ENCODE results near the gene GTF2H1. TPM values are rescaled to one million over a fixed set of nuclear protein-coding genes. Genes with fewer than 3 reads are reported as not detected.

The GTF2H1 gene
- total RNA-seq, 1 donor from 2014 or later, result 57.1 TPM

GRCh38 chr11:18288911-18289310, 33.5 kb upstream of the GTF2H1 start:
- Mint-ChIP-seq H3K4me1 (ENCODE audit: low read depth) (no peaks in the 10 kb centered on the region), H3K9me3 (ENCODE audit: low read depth) (no peaks in the 10 kb centered on the region), H3K27me3 (ENCODE audit: low read depth) (no peaks in the 10 kb centered on the region), H3K4me3 (ENCODE audit: unreplicated experiment) (no peak overlapping the region), H3K36me3 (ENCODE audit: low read depth) (peaks cover 47% of the 10 kb centered on the region), H3K27ac (ENCODE audit: unreplicated experiment) (no peak overlapping the region)
- no peak for DNase-seq (ENCODE audit: low spot score)
- TF ChIP-seq, protein P1, sequence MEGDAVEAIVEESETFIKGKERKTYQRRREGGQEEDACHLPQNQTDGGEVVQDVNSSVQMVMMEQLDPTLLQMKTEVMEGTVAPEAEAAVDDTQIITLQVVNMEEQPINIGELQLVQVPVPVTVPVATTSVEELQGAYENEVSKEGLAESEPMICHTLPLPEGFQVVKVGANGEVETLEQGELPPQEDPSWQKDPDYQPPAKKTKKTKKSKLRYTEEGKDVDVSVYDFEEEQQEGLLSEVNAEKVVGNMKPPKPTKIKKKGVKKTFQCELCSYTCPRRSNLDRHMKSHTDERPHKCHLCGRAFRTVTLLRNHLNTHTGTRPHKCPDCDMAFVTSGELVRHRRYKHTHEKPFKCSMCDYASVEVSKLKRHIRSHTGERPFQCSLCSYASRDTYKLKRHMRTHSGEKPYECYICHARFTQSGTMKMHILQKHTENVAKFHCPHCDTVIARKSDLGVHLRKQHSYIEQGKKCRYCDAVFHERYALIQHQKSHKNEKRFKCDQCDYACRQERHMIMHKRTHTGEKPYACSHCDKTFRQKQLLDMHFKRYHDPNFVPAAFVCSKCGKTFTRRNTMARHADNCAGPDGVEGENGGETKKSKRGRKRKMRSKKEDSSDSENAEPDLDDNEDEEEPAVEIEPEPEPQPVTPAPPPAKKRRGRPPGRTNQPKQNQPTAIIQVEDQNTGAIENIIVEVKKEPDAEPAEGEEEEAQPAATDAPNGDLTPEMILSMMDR (IDR thresholded peaks at IDR 0.05), result no peak

- Mint-ChIP-seq H3K27me3 (ENCODE audit: low read depth) (no peaks in the 10 kb centered on the region), H3K27ac (ENCODE audit: unreplicated experiment) (no peak overlapping the region), H3K9me3 (ENCODE audit: low read depth) (no peaks in the 10 kb centered on the region), H3K4me3 (ENCODE audit: unreplicated experiment) (no peak overlapping the region), H3K36me3 (ENCODE audit: low read depth) (peaks cover 53% of the 10 kb centered on the region), H3K4me1 (ENCODE audit: low read depth) (peaks cover 3% of the 10 kb centered on the region)
- DNase-seq (ENCODE audit: low spot score), result no peak
- TF ChIP-seq, protein P1 (IDR thresholded peaks at IDR 0.05), result no peak
Observed at GRCh38 chr11:18294862-18295261, 27.5 kb upstream of the GTF2H1 start.

DNA sequence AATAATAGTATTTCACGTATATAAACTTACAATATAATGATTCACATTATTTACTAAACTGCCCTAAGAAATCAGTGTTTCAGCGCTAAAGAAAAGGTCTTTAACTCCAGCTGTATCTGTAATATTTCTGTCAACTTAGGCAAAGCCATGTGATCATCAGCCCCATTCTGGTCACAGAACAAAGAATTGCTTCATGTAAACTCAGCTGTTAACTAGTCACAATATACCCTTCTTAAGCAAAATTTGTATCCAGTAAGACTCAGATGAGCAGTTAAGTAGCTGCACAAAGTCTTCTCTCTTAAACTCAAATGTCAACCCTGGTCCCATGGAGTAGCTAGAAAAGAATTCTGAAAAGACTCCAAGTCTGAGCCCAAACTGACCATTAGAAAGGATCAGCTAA, 27.1 kb upstream of the GTF2H1 start:
- Mint-ChIP-seq H3K27me3 (ENCODE audit: low read depth) (no peaks in the 10 kb centered on the region), H3K36me3 (ENCODE audit: low read depth) (peaks cover 51% of the 10 kb centered on the region), H3K4me1 (ENCODE audit: low read depth) (peaks cover 3% of the 10 kb centered on the region), H3K27ac (ENCODE audit: unreplicated experiment) (no peak overlapping the region), H3K9me3 (ENCODE audit: low read depth) (no peaks in the 10 kb centered on the region), H3K4me3 (ENCODE audit: unreplicated experiment) (no peak overlapping the region)
- DNase-seq (ENCODE audit: low spot score), result no peak
- TF ChIP-seq, protein P1 (IDR thresholded peaks at IDR 0.05), result no peak

DNA sequence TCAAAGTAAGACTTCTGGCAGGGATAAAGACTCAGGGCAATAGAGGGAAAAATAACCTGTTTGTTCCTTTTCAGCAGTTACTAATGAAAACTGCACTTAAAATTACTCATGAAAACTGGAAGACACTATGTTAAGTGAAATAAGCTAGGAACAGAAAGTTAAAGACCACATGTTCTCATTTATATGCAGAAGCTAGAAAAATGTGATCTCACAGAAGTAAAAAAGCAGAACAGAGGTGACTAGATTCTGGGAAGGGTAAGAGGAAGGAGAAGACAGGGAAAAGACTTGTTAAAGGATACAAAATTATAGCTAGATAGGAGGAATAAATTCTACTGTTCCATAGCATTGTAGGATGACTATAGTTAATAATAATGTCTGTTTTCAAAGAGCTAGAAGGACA, 22.6 kb upstream of the GTF2H1 start:
- H3K4me3 Mint-ChIP-seq (ENCODE audit: unreplicated experiment), result no peak overlapping the region
- TF ChIP-seq, protein P1 (IDR thresholded peaks at IDR 0.05), result no peak
- H3K36me3 Mint-ChIP-seq (ENCODE audit: low read depth), result peaks cover 42% of the 10 kb centered on the region
- DNase-seq (ENCODE audit: low spot score), result no peak
- H3K9me3 Mint-ChIP-seq (ENCODE audit: low read depth), result no peaks in the 10 kb centered on the region
- H3K4me1 Mint-ChIP-seq (ENCODE audit: low read depth), result peaks cover 12% of the 10 kb centered on the region
- no peak overlapping the region for H3K27ac Mint-ChIP-seq (ENCODE audit: unreplicated experiment)
- no peaks in the 10 kb centered on the region for H3K27me3 Mint-ChIP-seq (ENCODE audit: low read depth)

DNA sequence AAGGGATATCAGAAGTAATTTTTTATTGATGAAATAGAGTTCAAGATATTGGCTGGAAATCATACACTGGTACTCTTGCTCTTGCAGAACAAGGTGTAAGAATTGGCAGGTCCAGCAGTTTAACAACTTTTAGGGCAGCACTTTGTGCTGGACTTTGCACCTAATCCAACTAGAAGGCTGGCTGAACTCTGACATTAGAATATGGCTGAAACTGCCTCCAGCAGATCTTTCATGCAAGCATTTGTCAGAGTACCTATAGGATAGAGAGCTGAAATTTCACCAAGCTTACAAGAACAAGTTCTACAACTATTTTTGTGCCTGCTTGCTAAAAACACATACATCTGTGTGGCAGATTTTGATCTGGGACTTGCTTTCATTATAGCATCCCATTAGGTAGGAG, 17.6 kb upstream of the GTF2H1 start:
- DNase-seq (ENCODE audit: low spot score), result no peak
- H3K27ac Mint-ChIP-seq (ENCODE audit: unreplicated experiment), result no peak overlapping the region
- no peaks in the 10 kb centered on the region for H3K27me3 Mint-ChIP-seq (ENCODE audit: low read depth)
- peaks cover 18% of the 10 kb centered on the region for H3K4me1 Mint-ChIP-seq (ENCODE audit: low read depth)
- H3K4me3 Mint-ChIP-seq (ENCODE audit: unreplicated experiment), result no peak overlapping the region
- peaks cover 35% of the 10 kb centered on the region for H3K36me3 Mint-ChIP-seq (ENCODE audit: low read depth)
- no peaks in the 10 kb centered on the region for H3K9me3 Mint-ChIP-seq (ENCODE audit: low read depth)
- TF ChIP-seq, protein P1 (IDR thresholded peaks at IDR 0.05), result no peak
